GM12874 (cell line): ENCODE data around the gene CBY1.
A peak's percentile ranks its signal among the peaks of the same experiment; 100 is the strongest.

Source experiments
- TF ChIP-seq, protein P1 (sequence below): IDR thresholded peaks from 2 replicates; pipeline ENCODE4 v1.5.1; 2011; ENCODE audit warnings: low read depth, mild to moderate bottlenecking, control low read depth, low read length, moderate library complexity; ENCODE audit not compliant: insufficient read depth

CBY1 gene

DNA sequence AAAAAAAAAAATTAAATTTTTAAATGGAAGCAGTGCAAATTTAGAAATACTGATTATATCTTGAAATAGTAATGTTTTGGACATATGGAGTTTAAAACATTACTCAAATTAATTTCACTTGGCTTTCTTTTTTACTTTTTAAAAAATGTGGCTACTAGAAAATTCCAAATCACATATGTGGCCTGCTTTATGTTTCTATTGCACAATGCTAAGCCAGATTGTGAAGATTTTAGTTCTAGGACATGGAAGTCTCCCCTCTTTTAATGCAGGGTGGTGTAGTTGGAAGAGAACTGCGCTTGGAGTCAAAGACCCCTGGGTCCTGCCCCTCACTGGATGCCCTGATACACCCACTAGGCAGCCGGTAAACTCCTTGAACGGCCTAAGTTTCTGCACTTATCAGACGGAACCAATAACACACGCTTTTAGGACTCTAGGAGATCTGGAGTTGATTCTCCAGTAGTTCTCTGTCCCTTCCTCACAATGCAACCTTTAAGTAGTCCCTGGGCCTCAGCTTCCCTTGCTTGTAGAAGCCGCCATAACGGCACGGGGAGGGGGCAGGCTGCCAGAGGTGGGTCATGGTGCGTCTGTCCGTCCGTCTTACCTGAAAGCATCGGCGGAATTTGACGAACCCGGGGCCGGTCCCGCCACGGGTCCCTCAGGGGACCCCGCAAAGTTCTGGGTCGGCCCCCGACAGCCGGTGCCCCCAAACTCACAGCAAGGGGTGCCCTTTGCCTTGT is 751 bp upstream of the CBY1 start:
- TF ChIP-seq, protein P1, sequence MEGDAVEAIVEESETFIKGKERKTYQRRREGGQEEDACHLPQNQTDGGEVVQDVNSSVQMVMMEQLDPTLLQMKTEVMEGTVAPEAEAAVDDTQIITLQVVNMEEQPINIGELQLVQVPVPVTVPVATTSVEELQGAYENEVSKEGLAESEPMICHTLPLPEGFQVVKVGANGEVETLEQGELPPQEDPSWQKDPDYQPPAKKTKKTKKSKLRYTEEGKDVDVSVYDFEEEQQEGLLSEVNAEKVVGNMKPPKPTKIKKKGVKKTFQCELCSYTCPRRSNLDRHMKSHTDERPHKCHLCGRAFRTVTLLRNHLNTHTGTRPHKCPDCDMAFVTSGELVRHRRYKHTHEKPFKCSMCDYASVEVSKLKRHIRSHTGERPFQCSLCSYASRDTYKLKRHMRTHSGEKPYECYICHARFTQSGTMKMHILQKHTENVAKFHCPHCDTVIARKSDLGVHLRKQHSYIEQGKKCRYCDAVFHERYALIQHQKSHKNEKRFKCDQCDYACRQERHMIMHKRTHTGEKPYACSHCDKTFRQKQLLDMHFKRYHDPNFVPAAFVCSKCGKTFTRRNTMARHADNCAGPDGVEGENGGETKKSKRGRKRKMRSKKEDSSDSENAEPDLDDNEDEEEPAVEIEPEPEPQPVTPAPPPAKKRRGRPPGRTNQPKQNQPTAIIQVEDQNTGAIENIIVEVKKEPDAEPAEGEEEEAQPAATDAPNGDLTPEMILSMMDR: no peak

DNA sequence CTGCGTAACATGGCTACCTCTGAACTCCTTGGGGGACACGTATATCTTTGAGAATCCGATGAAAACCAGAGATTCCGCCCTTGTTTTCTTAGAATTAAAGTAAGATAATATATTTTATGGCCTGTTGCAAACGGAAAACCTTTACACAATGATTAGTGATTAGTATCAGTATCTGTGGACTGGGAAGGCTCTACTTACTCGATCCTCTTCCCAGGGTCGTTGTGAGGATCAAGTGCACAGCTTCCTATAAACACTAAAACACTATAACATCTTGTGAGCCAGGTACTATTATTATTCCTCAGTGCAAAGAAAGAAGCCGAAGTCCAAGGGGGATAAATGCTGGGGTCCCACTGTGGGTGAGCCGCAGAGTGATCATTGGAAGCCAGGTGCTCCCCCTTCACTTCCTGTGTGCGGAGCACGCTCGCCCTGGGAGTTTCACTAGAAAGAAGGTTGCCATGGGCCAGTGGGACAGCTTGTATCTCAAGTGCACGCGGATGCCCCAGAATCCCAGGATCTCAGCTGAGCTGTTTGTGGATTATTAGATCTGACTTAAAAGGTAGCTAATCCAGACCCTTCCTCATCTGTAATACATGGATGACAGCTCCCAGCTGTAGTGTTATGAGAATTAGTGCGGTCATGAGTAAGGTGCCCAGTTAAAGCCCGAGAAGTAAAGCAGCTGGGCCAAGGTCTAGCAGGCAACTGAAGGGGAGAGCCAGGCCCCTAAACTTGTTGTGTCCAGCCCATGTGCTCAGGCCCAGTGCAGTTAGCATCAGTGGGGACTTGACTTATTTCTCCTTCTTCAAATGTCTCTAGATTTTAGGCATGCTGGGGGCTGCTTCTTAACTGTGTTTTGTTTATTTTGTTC is 839 bp downstream of the CBY1 start:
- TF ChIP-seq, protein P1: no peak

GRCh38 chr22:38674888-38675287 is 18.4 kb downstream of the CBY1 start:
- TF ChIP-seq, protein P1: no peak

GRCh38 chr22:38675833-38676232 is 19.4 kb downstream of the CBY1 start:
- TF ChIP-seq, protein P1: no peak

- TF ChIP-seq, protein P1: peak; percentile 81
Measured at GRCh38 chr22:38681582-38682335, 25.3 kb downstream of the CBY1 start, which contains the start of gene TOMM22. Gene TOMM22 (plus strand): TSS chr22:38681957. CDS start chr22:38681979, 22 bp downstream.

DNA sequence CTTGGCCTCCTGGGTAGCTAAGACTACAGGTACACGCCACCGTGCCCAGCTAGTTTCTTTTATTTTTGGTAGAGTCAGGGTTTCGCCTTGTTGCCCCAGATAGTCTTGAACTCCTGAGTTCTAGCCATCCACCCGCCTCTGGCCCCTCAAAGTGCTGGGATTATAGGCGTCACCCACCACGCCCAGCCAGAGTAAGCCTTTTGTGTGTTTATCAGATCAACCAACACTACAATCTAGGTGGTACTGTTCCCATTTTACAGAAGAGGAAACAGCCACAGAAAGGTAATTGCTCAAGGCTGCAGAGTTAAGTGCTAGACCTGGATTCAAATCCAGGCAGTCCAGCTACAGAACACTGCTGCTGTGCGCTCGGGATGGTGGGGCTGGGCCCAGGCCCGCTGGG is 28.5 kb downstream of the CBY1 start:
- TF ChIP-seq, protein P1: no peak

- TF ChIP-seq, protein P1: no peak
Measured at GRCh38 chr22:38685761-38686160, 29.3 kb downstream of the CBY1 start.
